ENCODE results near the gene BLVRA.

DNA sequence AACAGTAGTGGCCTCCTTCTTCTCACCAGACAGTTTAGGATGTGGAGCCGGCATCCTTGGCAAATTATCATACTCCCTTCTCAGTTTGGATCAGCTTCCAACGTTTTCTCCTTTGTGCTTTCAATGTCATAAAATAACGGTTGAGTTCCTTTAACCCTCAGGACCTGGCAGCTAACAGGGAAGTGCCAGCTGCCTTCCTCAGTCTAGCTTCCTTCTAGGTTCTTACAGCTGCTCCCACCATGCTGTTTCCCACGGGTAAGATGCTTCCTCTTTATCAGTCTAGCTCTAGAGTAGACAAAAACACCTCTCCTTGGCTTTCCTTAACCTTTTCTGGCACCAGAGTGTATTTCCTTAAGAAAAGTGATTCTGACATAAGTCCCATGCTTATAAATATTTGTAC, 33.2 kb downstream of the BLVRA start:
- no peak for TF ChIP-seq EP300 (IDR thresholded peaks at IDR 0.05)
- TF ChIP-seq, protein P1, sequence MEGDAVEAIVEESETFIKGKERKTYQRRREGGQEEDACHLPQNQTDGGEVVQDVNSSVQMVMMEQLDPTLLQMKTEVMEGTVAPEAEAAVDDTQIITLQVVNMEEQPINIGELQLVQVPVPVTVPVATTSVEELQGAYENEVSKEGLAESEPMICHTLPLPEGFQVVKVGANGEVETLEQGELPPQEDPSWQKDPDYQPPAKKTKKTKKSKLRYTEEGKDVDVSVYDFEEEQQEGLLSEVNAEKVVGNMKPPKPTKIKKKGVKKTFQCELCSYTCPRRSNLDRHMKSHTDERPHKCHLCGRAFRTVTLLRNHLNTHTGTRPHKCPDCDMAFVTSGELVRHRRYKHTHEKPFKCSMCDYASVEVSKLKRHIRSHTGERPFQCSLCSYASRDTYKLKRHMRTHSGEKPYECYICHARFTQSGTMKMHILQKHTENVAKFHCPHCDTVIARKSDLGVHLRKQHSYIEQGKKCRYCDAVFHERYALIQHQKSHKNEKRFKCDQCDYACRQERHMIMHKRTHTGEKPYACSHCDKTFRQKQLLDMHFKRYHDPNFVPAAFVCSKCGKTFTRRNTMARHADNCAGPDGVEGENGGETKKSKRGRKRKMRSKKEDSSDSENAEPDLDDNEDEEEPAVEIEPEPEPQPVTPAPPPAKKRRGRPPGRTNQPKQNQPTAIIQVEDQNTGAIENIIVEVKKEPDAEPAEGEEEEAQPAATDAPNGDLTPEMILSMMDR (IDR thresholded peaks at IDR 0.05), result no peak

All from suprapubic skin (tissue), 3 donors.